ENCODE measurements around the gene TMEM40.

The TMEM40 gene

GRCh38 chr3:12737833-12738232, 21.2 kb downstream of the TMEM40 start:
- no peak for TF ChIP-seq CTCF (IDR thresholded peaks at IDR 0.05; ENCODE audit: insufficient read depth, low read length, poor library complexity, severe bottlenecking)
- Histone ChIP-seq H3K27me3 (replicated peaks; ENCODE audit: control insufficient read depth, insufficient read depth, low read length) (no peaks in the 10 kb centered on the region), H3K4me3 (replicated peaks; ENCODE audit: low read depth, low read length) (no peak overlapping the region), H3K36me3 (ENCODE audit: control insufficient read depth, insufficient read depth, low read length) (no peaks in the 10 kb centered on the region)
- no peak for DNase-seq (ENCODE audit: extremely low read depth, insufficient read length)

GRCh38 chr3:12737319-12737718, 21.7 kb downstream of the TMEM40 start:
- Histone ChIP-seq H3K36me3 (ENCODE audit: control insufficient read depth, insufficient read depth, low read length) (no peaks in the 10 kb centered on the region), H3K4me3 (replicated peaks; ENCODE audit: low read depth, low read length) (no peak overlapping the region), H3K27me3 (replicated peaks; ENCODE audit: control insufficient read depth, insufficient read depth, low read length) (no peaks in the 10 kb centered on the region)
- TF ChIP-seq CTCF (IDR thresholded peaks at IDR 0.05; ENCODE audit: insufficient read depth, low read length, poor library complexity, severe bottlenecking), result no peak
- no peak for DNase-seq (ENCODE audit: extremely low read depth, insufficient read length)

- Histone ChIP-seq H3K4me3 (replicated peaks; ENCODE audit: low read depth, low read length) (no peak overlapping the region), H3K36me3 (ENCODE audit: control insufficient read depth, insufficient read depth, low read length) (no peaks in the 10 kb centered on the region), H3K27me3 (replicated peaks; ENCODE audit: control insufficient read depth, insufficient read depth, low read length) (no peaks in the 10 kb centered on the region)
- no peak for TF ChIP-seq CTCF (IDR thresholded peaks at IDR 0.05; ENCODE audit: insufficient read depth, low read length, poor library complexity, severe bottlenecking)
- no peak for DNase-seq (ENCODE audit: extremely low read depth, insufficient read length)
Measured at GRCh38 chr3:12734960-12735359, 24.1 kb downstream of the TMEM40 start.

- TF ChIP-seq CTCF (IDR thresholded peaks at IDR 0.05; ENCODE audit: insufficient read depth, low read length, poor library complexity, severe bottlenecking), result no peak
- no peak for DNase-seq (ENCODE audit: extremely low read depth, insufficient read length)
- H3K4me3 ChIP-seq (replicated peaks; ENCODE audit: low read depth, low read length), result no peak overlapping the region
- no peaks in the 10 kb centered on the region for H3K36me3 ChIP-seq (ENCODE audit: control insufficient read depth, insufficient read depth, low read length)
- no peaks in the 10 kb centered on the region for H3K27me3 ChIP-seq (replicated peaks; ENCODE audit: control insufficient read depth, insufficient read depth, low read length)
Measured at GRCh38 chr3:12733566-12733965, 25.5 kb downstream of the TMEM40 start.

GRCh38 chr3:12730506-12731242, 28.4 kb downstream of the TMEM40 start:
- Histone ChIP-seq H3K27me3 (replicated peaks; ENCODE audit: control insufficient read depth, insufficient read depth, low read length) (no peaks in the 10 kb centered on the region), H3K4me3 (replicated peaks; ENCODE audit: low read depth, low read length) (no peak overlapping the region), H3K36me3 (ENCODE audit: control insufficient read depth, insufficient read depth, low read length) (no peaks in the 10 kb centered on the region)
- DNase-seq (ENCODE audit: extremely low read depth, insufficient read length), result no peak
- TF ChIP-seq CTCF (IDR thresholded peaks at IDR 0.05; ENCODE audit: insufficient read depth, low read length, poor library complexity, severe bottlenecking), result no peak
